SK-N-SH (cell line): Measurements from ENCODE around the gene PRDX5. TPM values are rescaled to one million over a fixed set of nuclear protein-coding genes. Genes with fewer than 3 reads are reported as not detected.

Experiments
- CTCF ChIA-PET: fragments of 300-600, 350-600 bp; formaldehyde crosslinking; extraction: SDS; loops from one replicate; lab custom pipeline; 2021; lab: Yijun Ruan, JAX
- POLR2A ChIA-PET: fragments of 350-600 bp; sonication (Branson Sonifier 250); formaldehyde crosslinking; extraction: SDS; loops from one replicate; lab custom pipeline; 2020; ENCODE audit warnings: antibody characterized with exemption, inconsistent platforms; lab: Yijun Ruan, JAX
- DNase-seq: peaks from one replicate; pipeline ENCODE4 v3.0.0; 2012
- H2AFZ ChIP-seq: fragments of 200-600 bp; sonication (generic); 2 replicates; pipeline ENCODE4 v1.8.1; 2016; ENCODE audit warnings: antibody characterized with exemption, mild to moderate bottlenecking, low read depth
- H3F3A ChIP-seq: fragments of 200-600 bp; sonication (generic); replicated peaks from 2 replicates; pipeline ENCODE3; 2016; ENCODE audit warnings: antibody characterized with exemption, mild to moderate bottlenecking; ENCODE audit not compliant: insufficient read depth
- H3K27ac ChIP-seq, 2 experiments: fragments of 200-500 bp in 1 of 2; fragments of 200-600 bp in 1 of 2; sonication (Bioruptor generic) in 1 of 2; sonication (generic), shearing (Covaris generic) in 1 of 2; 2 replicates each; pipeline versions ENCODE4 v1.5.1 to v1.6.1; 2014 to 2016; ENCODE audit warnings: low read depth in 2 of 2, inconsistent platforms in 1 of 2, low read length in 1 of 2, mild to moderate bottlenecking in 1 of 2, mixed read lengths in 1 of 2
- H3K27me3 ChIP-seq: fragments of 200-600 bp; sonication (generic), shearing (Covaris generic); 2 replicates; pipeline ENCODE4 v1.6.1; 2016; ENCODE audit warnings: mixed run types; ENCODE audit not compliant: insufficient read depth
- H3K36me3 ChIP-seq, 2 experiments: fragments of 200-500 bp in 1 of 2; fragments of 200-600 bp in 1 of 2; sonication (Bioruptor generic) in 1 of 2; sonication (generic) in 1 of 2; replicated peaks in 1 of 2; 2 replicates each; pipeline versions ENCODE3 to v1.5.1; 2014 to 2016; ENCODE audit warnings: low read length in 1 of 2, mild to moderate bottlenecking in 1 of 2; ENCODE audit not compliant: insufficient read depth in 2 of 2, control insufficient read depth in 1 of 2
- H3K4me1 ChIP-seq, 2 experiments: fragments of 200-500 bp in 1 of 2; fragments of 200-600 bp in 1 of 2; sonication (Bioruptor generic) in 1 of 2; sonication (generic), shearing (Covaris generic) in 1 of 2; 2 replicates each; pipeline versions ENCODE4 v1.5.1 to v1.6.1; 2014 to 2016; ENCODE audit warnings: low read depth in 1 of 2, low read length in 1 of 2, mixed run types in 1 of 2; ENCODE audit not compliant: insufficient read depth in 2 of 2, control insufficient read depth in 1 of 2
- H3K4me2 ChIP-seq: fragments of 200-600 bp; sonication (generic), shearing (Covaris generic); 2 replicates; pipeline ENCODE4 v1.6.1; 2017; ENCODE audit warnings: mixed run types
- H3K4me3 ChIP-seq, 2 experiments: fragments of 200-500 bp in 1 of 2; fragments of 200-600 bp in 1 of 2; sonication (Bioruptor generic) in 1 of 2; sonication (generic), shearing (Covaris generic) in 1 of 2; 2 replicates each; pipeline versions ENCODE4 v1.5.1 to v1.8.1; 2014 to 2016; ENCODE audit warnings: low read depth in 2 of 2, inconsistent platforms in 1 of 2, low read length in 1 of 2, mild to moderate bottlenecking in 1 of 2, mixed read lengths in 1 of 2, moderate library complexity in 1 of 2
- H3K79me2 ChIP-seq: fragments of 200-600 bp; sonication (generic); 2 replicates; pipeline ENCODE4 v1.8.1; 2017; ENCODE audit warnings: mild to moderate bottlenecking; ENCODE audit not compliant: insufficient read depth
- H3K9ac ChIP-seq: fragments of 200-600 bp; sonication (generic); 2 replicates; pipeline ENCODE4 v1.6.1; 2017; ENCODE audit warnings: mixed run types
- H3K9me2 ChIP-seq: fragments of 200-600 bp; sonication (generic); 2 replicates; pipeline ENCODE4 v1.6.1; 2017; ENCODE audit warnings: mixed run types
- H3K9me3 ChIP-seq: fragments of 200-600 bp; sonication (generic); 2 replicates; pipeline ENCODE4 v1.6.1; 2017; ENCODE audit warnings: mixed run types, mild to moderate bottlenecking, moderate library complexity
- H4K20me1 ChIP-seq: fragments of 200-600 bp; sonication (generic); 2 replicates; pipeline ENCODE4 v1.6.1; 2017; ENCODE audit warnings: mild to moderate bottlenecking, mixed run types; ENCODE audit not compliant: insufficient read depth
- CHD2 ChIP-seq: fragments of 150-350 bp; IDR thresholded peaks from 2 replicates; pipeline ENCODE4 v1.6.1; 2018; ENCODE audit warnings: low read length; ENCODE audit not compliant: partially characterized antibody
- ELF1 ChIP-seq: IDR thresholded peaks from 2 replicates; pipeline ENCODE4 v1.4.0; 2012
- EP300 ChIP-seq, 2 experiments: IDR thresholded peaks; 2 replicates each; pipeline versions ENCODE4 v1.4.0 to v1.6.1; 2012; ENCODE audit warnings: borderline replicate concordance in 1 of 2, low read depth in 1 of 2, low read length in 1 of 2
- EZH2phosphoT487 ChIP-seq: fragments of 200-600 bp; sonication (generic); IDR thresholded peaks from 2 replicates; pipeline ENCODE4 v1.6.1; 2017; ENCODE audit warnings: low read depth, mixed run types, mild to moderate bottlenecking, antibody characterized with exemption, moderate library complexity, borderline replicate concordance
- FOSL2 ChIP-seq: IDR thresholded peaks from 2 replicates; pipeline ENCODE4 v1.4.0; 2012; ENCODE audit warnings: low read depth, mild to moderate bottlenecking, moderate library complexity, borderline replicate concordance
- FOXM1 ChIP-seq: IDR thresholded peaks from 2 replicates; pipeline ENCODE4 v1.4.0; 2012; ENCODE audit warnings: low read depth, mild to moderate bottlenecking
- GABPA ChIP-seq: IDR thresholded peaks from 2 replicates; pipeline ENCODE4 v1.4.0; 2012; ENCODE audit warnings: low read depth, mild to moderate bottlenecking
- GATA2 ChIP-seq: sonication (generic); formaldehyde crosslinking; IDR thresholded peaks from 2 replicates; pipeline ENCODE4 v1.5.0; 2020; ENCODE audit warnings: mild to moderate bottlenecking, missing genetic modification reagents
- MXI1 ChIP-seq: IDR thresholded peaks from 2 replicates; pipeline ENCODE4 v1.6.1; 2012; ENCODE audit warnings: mild to moderate bottlenecking, low read depth, low read length, improper control_type of control experiment
- POLR2AphosphoS5 ChIP-seq: IDR thresholded peaks from 2 replicates; pipeline ENCODE4 v1.6.1; 2012; ENCODE audit warnings: low read depth, low read length
- RXRA ChIP-seq: IDR thresholded peaks from 2 replicates; pipeline ENCODE4 v1.4.0; 2012; ENCODE audit warnings: low read depth, mild to moderate bottlenecking, borderline replicate concordance
- SMC3 ChIP-seq: IDR thresholded peaks from 2 replicates; pipeline ENCODE4 v1.6.1; 2012; ENCODE audit warnings: low read depth, low read length, improper control_type of control experiment
- TAF1 ChIP-seq: IDR thresholded peaks from 2 replicates; pipeline ENCODE4 v1.6.1; 2012; ENCODE audit warnings: low read depth, mild to moderate bottlenecking, low read length, moderate library complexity, borderline replicate concordance
- TCF12 ChIP-seq: IDR thresholded peaks from 2 replicates; pipeline ENCODE4 v1.4.0; 2012
- TEAD4 ChIP-seq: IDR thresholded peaks from 2 replicates; pipeline ENCODE4 v1.4.0; 2012; ENCODE audit warnings: mild to moderate bottlenecking, borderline replicate concordance; ENCODE audit not compliant: insufficient read depth
- WGBS: methylation state at CpG from one replicate; pipeline ENCODE4 v1.1.6; 2017; ENCODE audit warnings: low lambda C conversion rate; 5-methylcytosine and 5-hydroxymethylcytosine counted together
- polyA plus RNA-seq, 3 experiments: library from polyadenylated mRNA; depleted of rRNA; stranded (reverse); fragments of >200 nt; gene quantifications; 2 replicates each; pipeline ENCODE4 v1.2.3, GENCODE V29; 2012
- TF ChIP-seq, protein P1 (sequence below): fragments of 150-350 bp; IDR thresholded peaks from 2 replicates; pipeline ENCODE4 v1.6.1; 2017; ENCODE audit warnings: antibody characterized with exemption, low read length, low read depth, borderline replicate concordance
- TF ChIP-seq, protein P2 (sequence below): IDR thresholded peaks from 2 replicates; pipeline ENCODE4 v1.4.0; 2012; ENCODE audit warnings: low read depth, borderline replicate concordance
- TF ChIP-seq, protein P3 (sequence below): IDR thresholded peaks from 2 replicates; pipeline ENCODE4; 2012
- TF ChIP-seq, protein P4 (sequence below): fragments of 200-600 bp; sonication (generic); IDR thresholded peaks from 2 replicates; pipeline ENCODE4 v1.6.1; 2017; ENCODE audit warnings: antibody characterized with exemption, mild to moderate bottlenecking, moderate library complexity

PRDX5 gene
- polyA plus RNA-seq, 1 of the 3 experiments (the other 2 are of a cell fraction): 1,000 TPM

DNA sequence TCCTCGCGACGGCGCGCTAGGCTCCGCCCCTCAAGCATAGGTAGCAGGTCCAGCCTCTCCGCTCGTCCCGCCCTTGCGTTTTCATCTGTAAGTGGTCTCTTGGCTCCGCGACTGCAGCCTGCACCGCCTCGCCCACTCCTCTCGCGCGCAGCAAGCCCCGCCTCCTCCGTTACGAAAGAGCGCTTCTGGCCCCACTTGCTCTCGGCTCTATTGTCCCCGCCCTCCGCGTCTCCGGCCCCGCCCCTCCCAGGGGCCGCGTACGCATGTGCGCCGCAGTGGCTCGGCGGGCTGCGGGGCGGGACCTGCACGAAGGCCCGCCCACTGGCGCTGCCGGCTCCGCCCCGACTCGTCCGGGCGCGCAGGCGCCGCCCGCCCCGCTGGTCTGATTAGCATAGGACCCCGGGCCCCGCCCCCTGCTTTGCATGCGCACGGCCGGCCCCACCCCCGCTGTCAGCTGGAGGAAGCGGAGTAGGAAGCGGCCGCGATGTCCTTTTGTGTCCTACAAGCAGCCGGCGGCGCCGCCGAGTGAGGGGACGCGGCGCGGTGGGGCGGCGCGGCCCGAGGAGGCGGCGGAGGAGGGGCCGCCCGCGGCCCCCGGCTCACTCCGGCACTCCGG, 12.7 kb upstream of the PRDX5 start, which contains the start of gene ESRRA (continued):
- TF ChIP-seq, protein P1, sequence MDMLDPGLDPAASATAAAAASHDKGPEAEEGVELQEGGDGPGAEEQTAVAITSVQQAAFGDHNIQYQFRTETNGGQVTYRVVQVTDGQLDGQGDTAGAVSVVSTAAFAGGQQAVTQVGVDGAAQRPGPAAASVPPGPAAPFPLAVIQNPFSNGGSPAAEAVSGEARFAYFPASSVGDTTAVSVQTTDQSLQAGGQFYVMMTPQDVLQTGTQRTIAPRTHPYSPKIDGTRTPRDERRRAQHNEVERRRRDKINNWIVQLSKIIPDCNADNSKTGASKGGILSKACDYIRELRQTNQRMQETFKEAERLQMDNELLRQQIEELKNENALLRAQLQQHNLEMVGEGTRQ: no peak
- TF ChIP-seq EP300 (IDR thresholded peaks at IDR 0.05; ENCODE audit: borderline replicate concordance in 1 of 2, low read depth in 1 of 2, low read length in 1 of 2) (no peak), TCF12 (no peak), TEAD4 (no peak), CHD2 (peak; percentile 30), GATA2 (CRISPR knock-in tag) (no peak)
- TF ChIP-seq, protein P2, sequence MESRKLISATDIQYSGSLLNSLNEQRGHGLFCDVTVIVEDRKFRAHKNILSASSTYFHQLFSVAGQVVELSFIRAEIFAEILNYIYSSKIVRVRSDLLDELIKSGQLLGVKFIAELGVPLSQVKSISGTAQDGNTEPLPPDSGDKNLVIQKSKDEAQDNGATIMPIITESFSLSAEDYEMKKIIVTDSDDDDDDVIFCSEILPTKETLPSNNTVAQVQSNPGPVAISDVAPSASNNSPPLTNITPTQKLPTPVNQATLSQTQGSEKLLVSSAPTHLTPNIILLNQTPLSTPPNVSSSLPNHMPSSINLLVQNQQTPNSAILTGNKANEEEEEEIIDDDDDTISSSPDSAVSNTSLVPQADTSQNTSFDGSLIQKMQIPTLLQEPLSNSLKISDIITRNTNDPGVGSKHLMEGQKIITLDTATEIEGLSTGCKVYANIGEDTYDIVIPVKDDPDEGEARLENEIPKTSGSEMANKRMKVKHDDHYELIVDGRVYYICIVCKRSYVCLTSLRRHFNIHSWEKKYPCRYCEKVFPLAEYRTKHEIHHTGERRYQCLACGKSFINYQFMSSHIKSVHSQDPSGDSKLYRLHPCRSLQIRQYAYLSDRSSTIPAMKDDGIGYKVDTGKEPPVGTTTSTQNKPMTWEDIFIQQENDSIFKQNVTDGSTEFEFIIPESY: no peak

DNA sequence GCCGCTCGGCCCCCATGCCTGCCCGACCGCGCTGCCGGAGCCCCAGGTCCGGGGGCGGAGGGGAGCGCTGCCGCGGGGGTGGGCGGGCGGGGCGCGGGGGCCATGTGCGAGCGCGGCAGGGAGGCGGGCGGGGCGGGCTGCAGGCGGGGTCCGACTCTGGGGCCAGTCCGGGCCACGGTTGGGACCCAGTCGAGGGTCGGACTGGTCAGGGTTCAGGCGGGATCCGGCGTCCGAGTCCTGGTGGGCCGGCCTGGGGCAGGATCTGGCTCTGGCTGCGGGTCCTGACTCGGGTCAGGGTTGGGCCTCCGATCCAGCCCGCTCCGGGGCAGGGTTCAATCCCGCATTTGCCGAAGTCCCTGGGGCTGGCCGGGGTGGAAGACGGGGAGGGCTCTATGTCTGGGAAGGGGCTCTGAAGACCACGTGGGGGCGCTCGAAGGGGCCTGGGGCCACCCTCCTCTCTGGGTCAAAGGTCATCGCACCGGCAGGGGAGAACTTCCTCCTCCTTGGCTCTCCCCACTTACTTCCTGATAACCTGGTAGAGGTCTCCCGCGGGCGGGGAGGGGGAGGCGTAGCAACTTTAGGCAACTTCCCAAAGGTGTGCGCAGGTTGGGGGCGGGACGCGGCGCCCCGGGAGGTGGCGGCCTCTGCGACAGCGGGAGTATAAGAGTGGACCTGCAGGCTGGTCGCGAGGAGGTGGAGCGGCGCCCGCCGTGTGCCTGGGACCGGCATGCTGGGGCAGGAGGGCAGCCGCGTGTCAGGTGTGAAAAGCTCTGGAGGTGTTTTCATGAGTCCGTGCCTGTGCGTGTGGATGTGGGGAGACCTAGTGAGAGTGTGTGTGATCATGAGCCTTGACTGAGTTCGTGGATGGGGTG, 12.0 kb upstream of the PRDX5 start:
- no peaks in the 10 kb centered on the region for H4K20me1 ChIP-seq
- ChIA-PET CTCF (interaction anchor here (1.0 to 6.7 kb wide), 8 partner anchors 8 to 50 kb away, joined by 3 to 196 read pairs (median 21); partner anchors contain the start of genes BAD, GPR137, KCNK4 and PRDX5), POLR2A (interaction anchor here (1.0 to 5.8 kb wide), 5 partner anchors 10 to 61 kb away, joined by 3 to 54 read pairs (median 9); partner anchors contain the start of genes PRDX5 and TRMT112)
- peak overlapping the region; percentile 65 to 78 for H3K4me3 ChIP-seq
- H3K9me2 ChIP-seq: no peaks in the 10 kb centered on the region
- peak overlapping the region; percentile 99 for H3K4me2 ChIP-seq
- peak overlapping the region; percentile 65 for H3K9ac ChIP-seq
- WGBS: 10% methylated on average over 19 of the region's 71 CpGs
- H3K27ac ChIP-seq: peak overlapping the region in 1 of 2 experiments; percentile 62; a peak in 2 of 4 replicates
- DNase-seq: peak; percentile 73
- H3K36me3 ChIP-seq: peaks cover 0 to 2% of the 10 kb centered on the region in 2 experiments
- no peaks in the 10 kb centered on the region for H3K27me3 ChIP-seq
- no peaks in the 10 kb centered on the region for H3K9me3 ChIP-seq
- peaks cover 5 to 18% of the 10 kb centered on the region in 2 experiments; a peak in 2 of 4 replicates for H3K4me1 ChIP-seq
- peaks cover 12% of the 10 kb centered on the region for H3F3A ChIP-seq
- peaks cover 34% of the 10 kb centered on the region; the same call in 1 of the 2 replicates for H3K79me2 ChIP-seq
- peak overlapping the region; percentile 84 for H2AFZ ChIP-seq
- TF ChIP-seq POLR2AphosphoS5 (no peak), RXRA (no peak), TAF1 (no peak), GATA2 (CRISPR knock-in tag) (no peak), ELF1 (no peak), FOXM1 (no peak), MXI1 (peak; percentile 66), SMC3 (peak; percentile 26; the same call in 1 of the 2 replicates), GABPA (peak; percentile 38; the same call in 1 of the 2 replicates), EZH2phosphoT487 (no peak), CHD2 (peak; percentile 23), FOSL2 (no peak)
- TF ChIP-seq, protein P2: no peak
- TF ChIP-seq, protein P3, sequence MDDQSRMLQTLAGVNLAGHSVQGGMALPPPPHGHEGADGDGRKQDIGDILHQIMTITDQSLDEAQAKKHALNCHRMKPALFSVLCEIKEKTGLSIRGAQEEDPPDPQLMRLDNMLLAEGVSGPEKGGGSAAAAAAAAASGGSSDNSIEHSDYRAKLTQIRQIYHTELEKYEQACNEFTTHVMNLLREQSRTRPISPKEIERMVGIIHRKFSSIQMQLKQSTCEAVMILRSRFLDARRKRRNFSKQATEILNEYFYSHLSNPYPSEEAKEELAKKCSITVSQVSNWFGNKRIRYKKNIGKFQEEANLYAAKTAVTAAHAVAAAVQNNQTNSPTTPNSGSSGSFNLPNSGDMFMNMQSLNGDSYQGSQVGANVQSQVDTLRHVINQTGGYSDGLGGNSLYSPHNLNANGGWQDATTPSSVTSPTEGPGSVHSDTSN: no peak
- TF ChIP-seq, protein P4, sequence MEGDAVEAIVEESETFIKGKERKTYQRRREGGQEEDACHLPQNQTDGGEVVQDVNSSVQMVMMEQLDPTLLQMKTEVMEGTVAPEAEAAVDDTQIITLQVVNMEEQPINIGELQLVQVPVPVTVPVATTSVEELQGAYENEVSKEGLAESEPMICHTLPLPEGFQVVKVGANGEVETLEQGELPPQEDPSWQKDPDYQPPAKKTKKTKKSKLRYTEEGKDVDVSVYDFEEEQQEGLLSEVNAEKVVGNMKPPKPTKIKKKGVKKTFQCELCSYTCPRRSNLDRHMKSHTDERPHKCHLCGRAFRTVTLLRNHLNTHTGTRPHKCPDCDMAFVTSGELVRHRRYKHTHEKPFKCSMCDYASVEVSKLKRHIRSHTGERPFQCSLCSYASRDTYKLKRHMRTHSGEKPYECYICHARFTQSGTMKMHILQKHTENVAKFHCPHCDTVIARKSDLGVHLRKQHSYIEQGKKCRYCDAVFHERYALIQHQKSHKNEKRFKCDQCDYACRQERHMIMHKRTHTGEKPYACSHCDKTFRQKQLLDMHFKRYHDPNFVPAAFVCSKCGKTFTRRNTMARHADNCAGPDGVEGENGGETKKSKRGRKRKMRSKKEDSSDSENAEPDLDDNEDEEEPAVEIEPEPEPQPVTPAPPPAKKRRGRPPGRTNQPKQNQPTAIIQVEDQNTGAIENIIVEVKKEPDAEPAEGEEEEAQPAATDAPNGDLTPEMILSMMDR: peak; percentile 52
